GM21423 (cell line): ENCODE measurements around the gene DLL3.
A peak's percentile ranks its signal among the peaks of the same experiment; 100 is the strongest.

Source experiments
- ATAC-seq: cut with Tn5 transposase; IDR thresholded peaks from one replicate; pipeline ENCODE4 v1.9.1; 2021; ENCODE audit warnings: mild to moderate bottlenecking, moderate library complexity; ENCODE audit not compliant: unreplicated experiment

DLL3 gene

DNA sequence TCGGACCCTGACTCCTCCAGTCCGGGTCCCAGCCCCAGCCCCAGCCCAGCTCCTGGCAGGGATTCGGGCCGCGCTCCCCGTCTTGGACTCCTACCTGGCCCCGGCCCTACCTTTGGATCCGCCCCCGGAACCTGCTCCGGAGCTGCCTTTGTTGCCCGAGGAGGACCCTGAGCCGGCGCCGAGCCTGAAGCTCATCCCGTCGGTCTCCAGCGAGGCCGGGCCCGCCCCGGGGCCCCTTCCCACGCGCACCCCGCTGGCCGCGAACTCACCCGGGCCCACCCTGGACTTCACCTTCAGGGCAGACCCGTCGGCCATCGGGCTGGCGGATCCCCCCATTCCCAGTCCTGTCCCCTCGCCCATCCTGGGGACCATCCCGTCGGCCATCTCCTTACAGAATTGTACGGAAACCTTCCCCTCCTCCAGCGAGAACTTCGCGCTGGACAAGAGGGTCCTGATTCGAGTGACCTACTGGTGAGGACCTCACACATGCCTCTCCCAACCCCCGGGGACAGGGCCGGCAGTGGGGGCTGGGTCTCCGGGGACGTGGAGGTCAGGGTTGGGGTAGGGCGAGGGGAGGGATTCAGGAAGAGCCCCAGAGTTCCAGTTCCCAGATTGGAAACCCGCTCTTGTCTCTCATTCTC lies 16.9 kb downstream of the DLL3 start:
- ATAC-seq, result no peak

DNA sequence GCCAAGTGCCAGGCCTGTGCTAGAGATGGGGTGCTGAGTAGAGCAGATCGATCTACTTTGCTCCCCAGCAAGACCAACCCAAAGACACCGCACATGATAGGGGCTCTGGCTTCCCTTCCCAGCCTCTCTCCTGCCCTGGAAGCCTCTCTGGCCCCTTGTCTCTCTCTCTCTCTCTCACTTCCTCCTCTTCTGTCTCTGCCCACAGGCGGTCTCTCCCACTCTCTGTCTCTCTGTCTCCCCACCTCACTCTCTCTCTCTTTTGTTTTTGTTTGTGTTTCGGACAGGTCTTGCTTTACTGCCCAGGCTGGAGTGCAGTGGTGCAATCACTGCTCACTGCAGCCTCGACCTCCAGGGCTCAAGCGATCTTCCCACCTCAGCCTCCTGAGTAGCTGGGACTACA lies 17.5 kb downstream of the DLL3 start:
- ATAC-seq, result no peak

DNA sequence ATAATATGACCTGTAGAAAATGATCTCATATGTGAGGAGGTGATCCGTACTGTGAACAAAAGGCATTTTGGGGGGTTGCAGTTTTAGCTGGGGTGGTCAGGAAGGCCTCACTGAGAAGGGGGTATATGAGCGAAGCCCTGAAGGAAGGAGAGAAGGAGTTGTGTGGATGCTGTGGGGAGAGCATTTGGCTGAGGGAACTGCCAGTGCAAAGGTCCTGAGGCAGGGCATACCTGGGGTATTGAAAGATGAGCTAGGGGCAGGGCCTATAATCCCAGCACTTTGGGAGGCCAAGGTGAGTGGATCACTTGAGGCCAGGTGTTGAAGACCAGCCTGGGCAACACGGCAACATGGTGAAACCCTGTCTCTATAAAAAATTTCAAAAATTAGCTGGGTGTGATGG lies 18.7 kb downstream of the DLL3 start:
- ATAC-seq, result no peak

DNA sequence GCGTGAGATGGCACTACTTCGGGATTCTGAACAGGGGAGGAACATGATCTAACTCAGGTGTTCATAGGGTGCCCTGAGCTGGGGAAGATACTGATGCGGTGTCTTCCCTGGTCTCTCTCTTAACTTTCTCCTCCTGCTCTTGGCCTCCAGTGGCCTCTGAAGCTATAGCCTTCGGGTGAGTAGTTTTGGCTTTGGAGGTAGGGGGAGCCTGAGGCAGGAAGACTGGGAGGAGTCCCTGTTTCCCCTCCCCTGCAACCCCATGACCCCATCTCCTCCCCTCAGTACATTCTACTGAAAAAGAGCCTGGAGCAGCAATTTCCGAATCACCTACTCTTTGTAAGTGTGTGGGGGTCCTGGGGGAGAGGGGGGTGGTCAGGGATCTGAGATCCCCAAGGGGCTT lies 19.7 kb downstream of the DLL3 start:
- ATAC-seq, result no peak

DNA sequence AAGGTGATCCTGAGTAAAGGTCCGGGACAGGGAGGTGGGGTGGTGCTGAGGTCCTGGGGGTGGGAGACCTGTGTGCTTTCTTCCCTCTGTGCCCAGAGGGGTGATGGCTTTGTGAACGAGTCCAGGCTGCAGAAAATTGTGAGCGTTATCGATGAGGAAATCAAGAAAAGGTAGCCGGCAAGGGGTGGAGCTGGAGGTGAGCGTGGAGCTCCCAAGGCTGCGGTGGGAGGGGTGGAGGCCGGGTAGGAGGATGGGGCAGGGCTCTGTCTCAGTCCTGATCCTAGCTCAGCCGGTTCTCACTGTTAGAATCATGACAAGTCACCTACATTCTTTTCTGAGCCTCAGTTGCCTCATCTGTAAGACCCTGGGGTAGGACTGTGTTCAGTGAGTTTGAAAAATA lies 20.2 kb downstream of the DLL3 start:
- ATAC-seq, result no peak

DNA sequence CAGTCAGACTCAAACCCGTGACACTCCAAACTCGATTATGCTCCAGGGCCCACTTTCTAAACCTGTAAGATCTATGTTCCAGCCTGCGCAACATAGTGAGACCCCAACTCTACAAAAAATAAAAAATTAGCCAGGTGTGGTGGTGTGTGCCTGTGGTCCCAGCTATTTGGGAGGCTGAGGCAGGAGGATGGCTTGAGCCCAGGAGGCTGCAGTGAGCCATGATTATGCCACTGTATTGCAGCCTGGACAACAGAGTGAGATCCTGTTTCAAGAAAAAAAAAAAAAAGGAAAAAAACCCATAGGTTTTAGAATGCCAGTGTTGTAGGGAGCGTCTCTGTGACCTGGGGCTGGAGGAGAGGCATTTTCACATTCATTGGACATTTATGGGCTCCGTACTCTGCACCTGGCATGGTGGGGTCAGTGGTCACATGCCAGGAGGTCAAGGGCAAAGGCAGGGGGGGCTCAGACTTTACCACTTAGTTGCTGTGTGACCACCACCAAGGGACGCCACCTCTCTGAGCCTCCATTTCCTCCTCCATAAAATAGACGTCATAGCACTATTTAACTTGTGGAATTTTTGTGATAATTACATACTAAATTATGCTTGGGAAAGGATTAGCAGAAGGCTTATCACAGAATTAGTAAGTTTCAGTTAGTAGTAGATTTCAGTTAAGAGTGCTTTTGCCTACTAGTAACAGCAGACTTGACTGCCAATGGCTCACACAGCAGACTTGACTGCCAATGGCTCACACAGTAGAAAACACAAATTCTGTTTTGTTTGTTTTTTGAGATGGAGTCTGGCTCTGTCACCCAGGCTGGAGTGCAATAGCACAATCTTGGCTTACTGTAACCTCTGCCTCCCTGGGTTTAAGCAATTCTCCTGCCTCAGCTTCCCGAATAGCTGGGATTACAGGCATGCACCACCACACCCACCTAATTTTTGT lies 22.1 kb downstream of the DLL3 start:
- ATAC-seq, result no peak

DNA sequence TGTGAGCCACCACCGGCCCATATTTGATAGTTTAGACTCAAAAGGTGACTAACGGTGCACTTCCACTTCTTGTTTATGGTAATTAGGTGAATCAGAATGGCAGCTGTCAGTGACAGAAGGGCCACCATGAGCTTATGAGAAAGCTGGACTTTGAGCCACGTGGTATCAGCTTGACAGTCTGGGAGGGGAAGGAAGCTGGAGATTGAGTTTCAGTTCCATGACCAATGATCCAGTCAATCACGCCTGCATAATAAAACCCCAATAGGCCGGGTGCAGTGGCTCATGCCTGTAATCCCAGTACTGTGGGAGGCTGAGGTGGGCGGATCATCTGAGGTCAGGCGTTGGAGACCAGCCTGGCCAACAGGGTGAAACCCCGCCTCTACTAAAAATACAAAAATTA lies 25.7 kb downstream of the DLL3 start:
- ATAC-seq, result no peak

DNA sequence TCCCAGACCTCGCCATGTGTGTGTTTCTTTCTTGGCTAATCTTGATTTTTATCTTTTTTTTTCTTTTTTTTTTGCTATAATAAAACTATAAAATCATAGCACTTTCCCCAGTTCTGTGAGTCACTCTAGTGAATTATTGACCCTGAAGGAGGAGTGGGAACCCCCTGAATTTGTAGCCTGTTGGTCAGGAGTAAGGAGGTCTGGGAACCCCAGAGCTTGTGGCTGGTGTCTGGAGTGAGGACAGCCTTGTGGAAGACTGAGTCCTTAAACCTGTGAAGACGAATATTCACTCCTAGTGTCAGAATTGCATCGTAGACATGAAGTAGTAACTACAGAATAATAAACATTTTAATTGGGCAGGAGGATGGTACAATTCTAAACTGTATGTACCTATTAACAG lies 26.5 kb downstream of the DLL3 start:
- no peak for ATAC-seq

DNA sequence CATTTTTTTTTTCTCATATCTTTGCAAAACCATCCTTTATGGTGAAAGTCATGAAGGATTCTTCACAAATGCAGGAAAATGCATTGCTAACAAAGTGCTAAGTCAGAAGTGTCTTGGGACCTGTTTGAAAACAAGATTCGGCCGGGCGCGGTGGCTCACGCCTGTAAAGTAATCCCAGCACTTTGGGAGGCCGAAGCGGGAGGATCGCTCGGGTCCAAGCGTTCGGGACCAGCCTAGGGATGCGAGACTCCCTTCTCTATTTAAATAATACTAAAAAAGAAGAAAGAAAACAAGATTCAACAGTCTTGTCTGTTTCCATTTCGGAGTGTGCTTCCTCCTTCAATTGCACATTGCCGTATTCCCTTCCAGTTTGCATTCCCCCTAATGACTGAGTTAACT lies 33.1 kb downstream of the DLL3 start:
- ATAC-seq, result no peak

DNA sequence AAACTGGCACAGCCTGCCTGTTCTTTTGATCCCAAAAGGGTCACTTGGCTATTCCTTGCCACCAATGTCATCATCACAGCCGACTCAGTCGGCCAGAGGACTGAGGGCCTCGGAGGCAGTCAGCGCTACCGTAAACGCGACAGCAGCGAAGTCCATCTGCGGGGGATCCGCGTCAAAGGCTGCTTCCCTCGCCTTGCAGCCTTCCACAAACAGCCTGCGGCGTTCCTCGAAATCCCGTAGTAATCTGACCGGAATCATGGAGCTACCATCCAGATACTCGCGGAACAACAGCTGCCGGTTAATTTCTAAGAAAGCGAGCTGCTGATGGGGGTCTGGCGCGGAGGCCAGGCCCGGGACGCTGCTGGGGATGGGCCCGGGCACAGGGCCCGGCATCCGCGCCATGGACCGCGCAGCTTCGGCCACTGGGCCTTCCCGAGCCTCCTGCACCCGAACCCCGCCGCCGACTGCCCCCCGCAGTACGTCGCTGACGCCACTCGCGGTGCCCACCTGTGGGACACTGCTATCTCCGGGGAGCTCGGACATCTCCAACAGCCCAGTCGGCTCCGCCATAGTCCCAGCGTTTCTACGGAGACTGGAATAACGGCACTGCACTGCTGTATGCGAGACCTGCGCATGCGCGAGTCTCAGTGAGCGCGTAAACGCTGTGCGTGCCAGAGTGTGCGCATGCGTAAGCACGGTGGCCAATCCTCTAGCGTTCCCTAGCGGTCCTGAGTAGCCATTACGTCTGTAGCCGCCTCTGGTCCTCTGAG lies 33.7 kb downstream of the DLL3 start, which contains the start of gene EID2B:
TSS of gene EID2B (minus strand) at position 620 of the 770 bp plus-strand sequence. CDS start at position 570, 50 bp downstream.
- peak; percentile 90 for ATAC-seq

DNA sequence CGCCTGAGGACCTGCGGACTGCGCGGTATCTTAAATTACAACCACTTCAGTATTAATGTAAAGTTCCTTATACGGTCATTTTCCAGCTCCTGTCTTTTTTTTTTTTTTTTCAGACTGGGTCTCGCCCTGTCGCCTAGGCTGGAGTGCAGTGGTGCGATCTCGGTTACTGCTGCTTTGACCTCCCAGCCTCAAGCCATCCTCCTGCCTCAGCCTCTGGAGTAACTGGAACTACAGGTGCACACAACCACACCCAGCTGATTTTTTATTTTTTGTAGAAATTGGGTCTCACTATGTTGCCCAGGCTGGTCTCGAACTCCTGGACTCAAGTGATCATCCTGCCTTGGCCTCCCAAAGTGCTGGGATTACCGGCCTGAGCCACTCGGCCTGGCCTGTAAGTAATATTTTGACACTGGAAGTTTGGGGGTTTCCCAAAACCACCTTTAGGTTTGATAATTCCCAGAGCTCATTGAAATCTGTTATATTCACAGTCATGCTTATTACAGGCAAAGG lies 34.3 kb downstream of the DLL3 start:
- ATAC-seq, result no peak

DNA sequence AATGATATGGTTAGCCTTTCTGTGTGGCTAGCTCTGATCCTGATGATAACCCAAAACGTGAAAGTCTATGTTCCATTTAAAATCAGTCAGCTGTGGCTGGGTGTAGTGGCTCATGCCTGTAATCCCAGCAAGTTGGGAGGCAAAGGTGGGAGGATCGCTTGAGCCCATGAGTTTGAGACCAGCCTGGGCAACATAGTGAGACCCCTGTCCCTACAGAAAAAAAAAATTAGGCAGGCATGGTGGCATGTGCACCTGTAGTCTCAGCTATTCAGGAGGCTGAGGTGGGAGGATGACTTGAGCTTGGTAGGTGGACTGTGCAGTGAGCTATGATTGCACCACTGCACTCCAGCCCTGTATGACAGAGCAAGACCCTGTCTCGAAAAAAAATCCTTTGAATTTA lies 35.0 kb downstream of the DLL3 start:
- ATAC-seq, result no peak

DNA sequence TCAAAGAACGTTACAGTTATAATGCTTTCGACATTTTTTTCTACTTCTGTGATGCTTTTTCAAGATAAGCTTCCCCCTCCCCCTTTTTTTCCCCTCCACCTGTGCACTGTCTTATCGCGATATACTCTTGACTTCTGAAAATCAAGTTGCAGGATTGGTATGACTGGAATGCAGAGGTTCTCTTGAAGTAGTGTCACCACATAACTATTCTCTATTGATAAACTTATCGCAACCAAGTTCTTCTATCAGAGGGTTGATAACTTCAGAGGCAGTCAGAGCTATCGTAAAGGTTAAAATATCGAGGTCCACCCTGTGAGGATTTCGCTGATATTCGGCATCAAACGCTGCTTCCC lies 40.4 kb downstream of the DLL3 start:
- no peak for ATAC-seq

DNA sequence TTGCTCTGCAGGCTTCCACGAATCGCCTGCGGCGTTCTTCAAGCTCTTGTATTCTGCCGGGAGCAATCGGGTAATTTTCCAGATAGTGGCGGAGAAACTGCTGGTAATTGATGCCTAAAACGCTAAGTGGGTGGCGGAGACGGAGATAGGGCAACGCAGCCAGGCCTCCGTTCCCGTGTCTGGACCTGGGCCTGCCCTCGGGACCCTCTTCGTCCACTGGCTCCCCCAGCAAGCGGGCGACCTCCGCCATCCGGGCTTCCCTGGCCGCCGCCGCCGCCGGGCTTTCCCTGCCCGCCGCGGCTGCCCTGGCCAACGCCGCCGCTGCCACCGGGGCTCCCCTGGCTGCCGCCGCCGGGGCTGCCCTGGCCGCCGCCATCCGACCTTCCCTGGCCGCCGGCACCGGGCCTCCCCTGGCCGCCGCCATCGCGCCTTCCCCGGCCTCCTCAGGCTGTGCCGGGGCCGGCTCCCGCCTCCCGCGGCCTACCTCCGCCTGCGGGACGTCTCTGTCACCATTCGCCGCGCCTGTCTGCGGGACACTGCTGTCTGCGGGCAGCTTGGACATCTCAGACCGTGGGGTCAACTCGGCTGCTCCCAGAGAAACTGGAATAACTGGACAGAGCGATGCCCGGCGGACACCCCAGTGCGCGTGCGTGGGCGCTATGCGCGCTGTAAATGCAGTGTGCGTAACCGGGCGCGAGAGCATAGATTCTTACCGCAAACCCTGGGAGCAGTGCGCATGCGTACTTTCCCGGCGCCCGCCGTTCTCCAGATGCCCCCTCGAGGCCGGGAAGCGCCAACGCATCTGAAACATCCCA lies 41.0 kb downstream of the DLL3 start, which contains the start of gene EID2:
TSS of gene EID2 (minus strand) at position 644 of the 815 bp plus-strand sequence. CDS start at position 562, 82 bp downstream.
- ATAC-seq, result peak; percentile 82

DNA sequence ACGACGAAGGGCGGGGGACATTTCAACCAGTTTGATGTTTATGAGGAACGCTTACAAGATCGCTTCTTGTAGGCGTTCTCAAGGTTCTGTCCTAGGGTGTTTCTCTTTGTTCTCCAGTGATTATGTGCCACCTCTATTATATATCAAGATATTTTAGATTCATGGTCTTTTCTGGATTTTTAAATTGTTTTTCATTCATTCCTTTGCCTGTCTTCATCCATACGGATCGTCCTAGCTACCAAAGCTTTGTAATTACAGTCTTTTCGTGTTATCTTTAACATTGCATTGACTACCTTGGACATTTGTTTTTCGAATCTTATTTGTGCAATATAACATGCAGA lies 41.6 kb downstream of the DLL3 start:
- ATAC-seq, result no peak

DNA sequence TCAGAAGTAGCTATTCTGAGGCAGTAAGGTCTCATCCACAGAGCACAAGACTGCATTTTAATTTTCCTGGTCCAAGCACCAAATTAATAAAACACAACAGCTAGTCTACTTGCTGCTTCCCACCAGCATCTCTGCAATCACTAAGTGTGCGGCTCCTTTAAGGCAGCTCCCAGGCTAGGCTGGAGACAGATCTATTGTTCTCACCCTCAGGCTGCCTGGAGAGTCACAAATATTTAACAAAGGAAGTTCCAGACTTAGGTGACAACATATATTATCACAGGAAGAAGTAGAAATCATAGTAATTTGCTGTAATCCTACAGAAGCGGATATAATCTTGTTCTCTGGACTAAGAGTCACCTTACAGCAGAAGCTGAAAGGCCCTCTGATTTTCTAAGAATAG lies 43.5 kb downstream of the DLL3 start:
- no peak for ATAC-seq

DNA sequence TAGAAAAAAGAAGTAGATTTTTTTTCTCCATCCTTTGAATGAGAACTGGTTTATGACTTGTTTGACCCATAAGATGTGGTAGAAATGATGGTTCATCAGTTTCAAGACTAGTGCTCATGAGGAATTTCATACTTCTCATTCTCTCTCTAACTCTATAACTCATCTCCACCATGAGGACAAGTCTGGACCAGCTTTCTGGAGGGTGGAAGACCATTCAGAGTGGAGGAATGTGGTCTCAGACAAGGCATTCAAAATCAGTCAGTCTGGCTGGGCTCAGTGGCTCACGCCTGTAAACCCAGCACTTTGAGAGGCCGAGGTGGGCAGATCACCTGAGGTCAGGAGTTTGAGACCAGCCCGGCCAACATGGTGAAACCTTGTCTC lies 44.7 kb downstream of the DLL3 start:
- ATAC-seq, result no peak

DNA sequence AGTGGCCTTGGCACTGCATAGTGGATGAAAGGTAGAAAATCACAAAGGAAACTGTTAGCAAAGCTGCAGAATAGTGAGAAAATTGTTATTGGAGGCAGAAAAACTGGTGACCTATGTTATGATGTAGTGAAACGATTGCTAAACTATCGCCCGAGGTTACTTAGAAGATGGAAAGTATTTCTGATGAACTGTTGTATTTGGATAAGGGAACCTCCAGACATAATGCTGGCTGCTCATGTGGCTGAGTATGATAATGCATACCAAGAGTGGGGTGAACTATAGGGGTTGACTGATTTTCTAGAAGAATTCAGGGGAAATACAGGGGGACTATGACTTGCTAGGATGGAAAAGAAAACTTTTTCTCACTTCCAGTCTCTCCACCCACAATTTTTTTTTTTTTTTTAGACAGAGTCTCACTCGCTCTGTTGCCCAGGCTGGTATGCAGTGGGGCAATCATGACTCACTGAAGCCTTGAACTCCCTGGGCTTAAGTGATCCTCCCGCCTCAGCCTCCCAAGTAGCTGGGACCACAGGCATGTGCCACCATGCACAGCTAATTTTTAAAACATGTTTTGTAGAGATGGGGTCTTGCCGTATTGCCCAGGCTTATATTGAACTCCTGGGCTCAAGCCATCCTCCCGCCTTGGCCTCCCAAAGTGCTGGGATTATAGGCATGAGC lies 45.6 kb downstream of the DLL3 start:
- no peak for ATAC-seq

DNA sequence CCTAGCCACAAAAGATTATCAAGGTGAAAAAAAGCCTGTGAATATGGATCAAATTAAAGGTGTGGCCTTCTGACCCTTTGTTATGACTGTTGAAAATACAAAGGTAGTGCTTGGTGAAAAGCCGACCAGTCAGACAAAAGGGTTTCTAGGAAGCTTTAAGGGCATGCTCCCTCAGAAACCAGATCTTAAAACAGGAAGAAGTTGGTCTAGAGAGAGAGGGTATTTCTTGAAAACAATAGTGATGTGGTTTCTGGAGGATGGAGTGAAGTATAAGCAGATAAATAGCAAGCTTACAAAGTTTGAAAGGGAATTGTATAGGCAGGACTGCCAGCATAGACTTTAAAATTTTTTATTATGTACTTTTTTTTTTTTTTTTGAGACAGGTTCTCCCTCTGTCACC lies 46.2 kb downstream of the DLL3 start:
- ATAC-seq, result no peak

DNA sequence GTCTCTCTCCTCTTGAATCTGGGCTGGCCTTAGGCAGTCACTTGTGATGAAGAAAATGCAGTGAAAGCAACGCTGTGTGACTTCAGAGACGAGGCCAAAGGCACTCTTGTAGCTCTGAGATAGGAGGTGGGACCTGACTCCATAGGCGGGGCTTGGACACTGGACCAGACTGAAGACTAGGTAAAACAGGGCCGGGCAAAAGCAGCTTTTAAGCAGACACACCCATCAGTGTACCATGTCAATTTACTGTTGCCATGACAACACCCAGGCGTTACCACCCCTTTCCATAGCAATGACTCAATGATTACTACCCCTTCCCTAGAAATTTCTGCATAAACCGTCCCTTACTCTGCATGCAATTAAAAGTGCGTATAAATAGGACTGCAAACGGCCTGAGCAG lies 47.9 kb downstream of the DLL3 start:
- ATAC-seq, result no peak
